K562 (cell line): ENCODE measurements around the gene AHCYL1. TPM values are rescaled to one million over a fixed set of nuclear protein-coding genes. Genes with fewer than 3 reads are reported as not detected.
A peak's percentile ranks its signal among the peaks of the same experiment; 100 is the strongest.

ENCODE experiments used
- ATAC-seq: fragments of 200-7000 bp; cut with Tn5 transposase; 3 replicates; pipeline ENCODE4 v1.9.1; 2020; ENCODE audit warnings: moderate library complexity
- BruUV-seq: library from RNA; stranded (reverse); fragments of 400-500 nt; replicated peaks from 2 replicates; lab custom pipeline; 2021; lab: Mats Ljungman, UMichigan
- CTCF ChIA-PET: fragments of 300-600 bp; formaldehyde crosslinking; extraction: SDS; loops from one replicate; lab custom pipeline; 2021; ENCODE audit warnings: low intra/inter-chr PET ratio; lab: Yijun Ruan, JAX
- POLR2A ChIA-PET: fragments of 300-600, 350-650 bp; sonication (Branson Sonifier 250); formaldehyde crosslinking; extraction: SDS; loops from one replicate; lab custom pipeline; 2021; ENCODE audit warnings: antibody characterized with exemption, inconsistent platforms; lab: Yijun Ruan, JAX
- DNase-seq, 4 experiments: peaks; one replicate each; pipeline versions ENCODE4 v3.0.0 to v3.0.0-alpha.2; 2011 to 2018; ENCODE audit warnings: low spot score in 3 of 4, mixed read lengths in 3 of 4; ENCODE audit errors: extremely low read depth in 1 of 4
- FAIRE-seq: peaks from 2 replicates; lab custom pipeline; 2011; peaks lifted over from hg19 to GRCh38; lab: Jason Lieb, UNC
- H2AFZ ChIP-seq: 2 replicates; pipeline ENCODE4 v1.6.0; 2011; ENCODE audit warnings: low read depth, low read length, control low read depth, inconsistent platforms
- H3K27ac ChIP-seq: fragments of 200-600 bp; 3 replicates; pipeline ENCODE4 v1.8.0; 2011; ENCODE audit warnings: low read depth, mild to moderate bottlenecking, control low read depth, inconsistent platforms, low read length, moderate library complexity, mixed read lengths; ENCODE audit errors: extremely low read depth
- H3K27me3 ChIP-seq, 2 experiments: fragments of 300-600 bp in 1 of 2; 2 replicates in 1 of 2; 3 replicates in 1 of 2; pipeline versions ENCODE4 v1.6.0 to v1.8.0; 2011; ENCODE audit warnings: inconsistent platforms in 2 of 2, low read length in 2 of 2, mild to moderate bottlenecking in 1 of 2, mixed read lengths in 1 of 2, moderate library complexity in 1 of 2; ENCODE audit not compliant: control insufficient read depth in 2 of 2, insufficient read depth in 2 of 2
- H3K36me3 ChIP-seq: fragments of 300-600 bp; 3 replicates; pipeline ENCODE4 v1.8.0; 2011; ENCODE audit warnings: mild to moderate bottlenecking, low read length, inconsistent platforms; ENCODE audit not compliant: control insufficient read depth, insufficient read depth
- H3K4me1 ChIP-seq, 2 experiments: fragments of 200-600 bp in 1 of 2; replicated peaks in 1 of 2; 2 replicates in 1 of 2; 3 replicates in 1 of 2; pipeline versions ENCODE4 v1.5.1 to v1.8.0; 2011; ENCODE audit warnings: inconsistent platforms in 2 of 2, low read length in 2 of 2, mild to moderate bottlenecking in 1 of 2, mixed read lengths in 1 of 2, moderate library complexity in 1 of 2; ENCODE audit not compliant: control insufficient read depth in 2 of 2, insufficient read depth in 2 of 2
- H3K4me2 ChIP-seq: 2 replicates; pipeline ENCODE4 v1.6.1; 2011; ENCODE audit warnings: low read length, control low read depth, inconsistent platforms, mixed read lengths; ENCODE audit not compliant: insufficient read depth
- H3K4me3 ChIP-seq: fragments of 200-600 bp; sonication (generic), shearing (Covaris generic); 2 replicates; pipeline ENCODE4 v1.5.1; 2016; ENCODE audit warnings: control low read depth, inconsistent platforms
- H3K79me2 ChIP-seq: fragments of 200-600 bp; 3 replicates; pipeline ENCODE4 v1.8.0; 2011; ENCODE audit warnings: low read length, inconsistent platforms; ENCODE audit not compliant: control insufficient read depth, insufficient read depth
- H3K9ac ChIP-seq, 2 experiments: 2 replicates each; pipeline versions ENCODE4 v1.6.0 to v1.6.1; 2011; ENCODE audit warnings: low read depth in 2 of 2, low read length in 2 of 2, control low read depth in 1 of 2, inconsistent platforms in 1 of 2, mild to moderate bottlenecking in 1 of 2, mixed read lengths in 1 of 2; ENCODE audit not compliant: insufficient read depth in 1 of 2
- H3K9me1 ChIP-seq: one replicate; pipeline ENCODE4 v1.6.0; 2011; ENCODE audit warnings: inconsistent platforms, mild to moderate bottlenecking, low read length, moderate library complexity; ENCODE audit not compliant: control insufficient read depth, insufficient read depth
- H3K9me3 ChIP-seq: replicated peaks from 2 replicates; pipeline ENCODE4 v1.5.1; 2011; ENCODE audit warnings: low read depth, low read length, inconsistent platforms; ENCODE audit not compliant: control insufficient read depth, insufficient read depth
- H4K20me1 ChIP-seq: replicated peaks from 2 replicates; pipeline ENCODE4 v1.6.1; 2011; ENCODE audit warnings: low read length, inconsistent platforms, mixed read lengths; ENCODE audit not compliant: control insufficient read depth, insufficient read depth
- ATF1 ChIP-seq, 2 experiments: fragments of 450-650 bp in 1 of 2; IDR thresholded peaks; 2 replicates each; pipeline ENCODE4 v1.6.1; 2016; ENCODE audit warnings: missing compliant biosample characterization in 1 of 2, missing genetic modification characterization in 1 of 2
- ATF4 ChIP-seq: fragments of 450-650 bp; formaldehyde crosslinking; IDR thresholded peaks from 2 replicates; pipeline ENCODE4 v1.4.0; 2022; ENCODE audit warnings: mild to moderate bottlenecking, moderate library complexity
- DNMT1 ChIP-seq: fragments of 450-650 bp; IDR thresholded peaks from 2 replicates; pipeline ENCODE4 v1.6.1; 2016; ENCODE audit warnings: antibody characterized with exemption, mild to moderate bottlenecking
- ETS1 ChIP-seq: conservative IDR thresholded peaks from 2 replicates; pipeline ENCODE4 v1.6.1; 2011; ENCODE audit warnings: low read depth, mild to moderate bottlenecking, low read length; ENCODE audit not compliant: control insufficient read depth
- HLTF ChIP-seq: fragments of 450-650 bp; IDR thresholded peaks from 2 replicates; pipeline ENCODE4 v1.6.1; 2016
- IRF9 ChIP-seq: fragments of 450-650 bp; IDR thresholded peaks from 2 replicates; pipeline ENCODE4 v1.6.1; 2016; ENCODE audit warnings: missing biosample characterization, missing genetic modification characterization
- MEF2D ChIP-seq: conservative IDR thresholded peaks from 2 replicates; pipeline ENCODE4 v1.6.1; 2016; ENCODE audit warnings: low read depth, missing genetic modification characterization, missing compliant biosample characterization
- NONO ChIP-seq, 2 experiments: fragments of 200-400 bp in 1 of 2; fragments of 450-650 bp in 1 of 2; formaldehyde crosslinking in 1 of 2; IDR thresholded peaks; 2 replicates each; pipeline ENCODE4 v1.6.1; 2017; ENCODE audit warnings: low read depth in 2 of 2, mild to moderate bottlenecking in 2 of 2, moderate library complexity in 2 of 2, low read length in 1 of 2
- NR2C1 ChIP-seq, 2 experiments: fragments of 450-650 bp; IDR thresholded peaks; 2 replicates each; pipeline ENCODE4 v1.6.1; 2017; ENCODE audit warnings: mild to moderate bottlenecking in 2 of 2, antibody characterized with exemption in 1 of 2, inconsistent platforms in 1 of 2, missing compliant biosample characterization in 1 of 2, missing genetic modification characterization in 1 of 2
- RERE ChIP-seq: sonication (generic); formaldehyde crosslinking; IDR thresholded peaks from 2 replicates; pipeline ENCODE4 v1.8.0; 2023; ENCODE audit warnings: missing genetic modification reagents, mild to moderate bottlenecking, borderline replicate concordance
- ZC3H8 ChIP-seq: fragments of 450-650 bp; IDR thresholded peaks from 2 replicates; pipeline ENCODE4 v1.6.1; 2017
- ZNF668 ChIP-seq: fragments of 250-450 bp; sonication (Bioruptor Pico); IDR thresholded peaks from 2 replicates; pipeline ENCODE4 v1.8.0; 2022; ENCODE audit warnings: mild to moderate bottlenecking, inconsistent platforms
- WGBS: fragments of 100-300 bp; shearing (Covaris generic); methylation state at CpG from one replicate; pipeline ENCODE4 v1.1.6; 2016; ENCODE audit warnings: low coverage, mixed read lengths; ENCODE audit not compliant: insufficient coverage; ENCODE audit errors: missing lambda C conversion rate; 5-methylcytosine and 5-hydroxymethylcytosine counted together
- in situ Hi-C: fragments of 300-500 bp; cut with MboI; formaldehyde crosslinking; loops from 4 replicates; pipeline ENCODE4 v1.15.0; 2018; ENCODE audit warnings: inconsistent platforms, mixed read lengths
- intact Hi-C: fragments of 100-400 bp; cut with micrococcal nuclease; formaldehyde crosslinking; loops from 2 replicates; pipeline ENCODE4 v1.14.2; 2022
- polyA plus RNA-seq, 8 experiments: library from polyadenylated mRNA; depleted of rRNA in 4 of 8; stranded (reverse) in 5 of 8; unstranded in 3 of 8; fragments of >200 nt; fragmentation: Nextera tagmentation in 2 of 8; fragmentation: Illumina TruSeq in 1 of 8; extraction: Ambion mirVana in 2 of 8; extraction: Trizol in 1 of 8; gene quantifications; 2 replicates each; pipeline versions ENCODE4 v1.2.1 to v1.2.3, GENCODE V29; 2011 to 2014; ENCODE audit warnings: inconsistent platforms in 1 of 8, missing spikeins in 1 of 8
- total RNA-seq, 7 experiments: library from RNA; depleted of rRNA in 6 of 7; stranded (reverse); fragments of >200 nt in 6 of 7; fragmentation: Illumina TruSeq in 2 of 7; extraction: Trizol in 2 of 7; gene quantifications; 2 replicates each; pipeline versions ENCODE4 v1.2.1 to v1.2.3, GENCODE V29; 2011 to 2021; ENCODE audit warnings: low replicate concordance in 1 of 7

AHCYL1 gene
- total and polyA plus RNA-seq, 9 of the 15 experiments (the other 6 are each of a cell fraction or from before 2014, with no cell fraction given), result 27.3 to 118 (median 44.5) TPM

GRCh38 chr1:110060034-110060661 is 75.6 kb downstream of the AHCYL1 start:
- in situ Hi-C loops (no loop called here), intact Hi-C loops (no loop called here)
- ChIA-PET CTCF (interaction anchor here (0.6 to 1.2 kb wide), 6 partner anchors 9 to 504 kb away, joined by 3 to 4 read pairs (median 3); no protein-coding TSS in a partner anchor), POLR2A (interaction anchor here (0.6 to 2.2 kb wide), 11 partner anchors 9 to 1879 kb away, joined by 3 to 8 read pairs (median 4); partner anchors contain the start of gene STRIP1)
- peaks cover 12% of the 10 kb centered on the region for H3K9me1 ChIP-seq
- no peaks in the 10 kb centered on the region for H3K27me3 ChIP-seq
- peaks cover 24 to 33% of the 10 kb centered on the region in 2 experiments for H3K4me1 ChIP-seq
- no peak overlapping the region for H2AFZ ChIP-seq
- no peak overlapping the region for H3K4me2 ChIP-seq
- ATAC-seq (peak; percentile 88), FAIRE-seq (peak; percentile 96), DNase-seq (peak; percentile 84 to 95 (median 90))
- H3K9ac ChIP-seq, result 0 out of 4 replicates have a peak overlapping the region, but pooled peaks of 1 of the 2 experiments have one; percentile 11
- H3K36me3 ChIP-seq, result peaks cover 33% of the 10 kb centered on the region
- BruUV-seq, result no TSS peak
- H3K27ac ChIP-seq, result no peak overlapping the region; the same call in 2 of the 3 replicates
- H4K20me1 ChIP-seq, result peaks cover 30% of the 10 kb centered on the region
- no peak overlapping the region for H3K4me3 ChIP-seq
- no peaks in the 10 kb centered on the region for H3K9me3 ChIP-seq
- no peaks in the 10 kb centered on the region for H3K79me2 ChIP-seq
- 26% methylated on average over 7 of the region's 9 CpGs for WGBS
- no peak for TF ChIP-seq MEF2D (tag)
- no peak for TF ChIP-seq IRF9 (tag)
- 0 out of 4 replicates have a peak, but pooled peaks of 1 of the 2 experiments have one; percentile 20 for TF ChIP-seq NONO (IDR thresholded peaks at IDR 0.05; ENCODE audit: low read depth in 2 of 2, low read length in 1 of 2)
- TF ChIP-seq ZNF668, result no peak
- no peak for TF ChIP-seq ZC3H8
- peak; percentile 76 for TF ChIP-seq NR2C1 (IDR thresholded peaks at IDR 0.05)
- TF ChIP-seq NR2C1 (tag; IDR thresholded peaks at IDR 0.05), result peak; percentile 83
- no peak for TF ChIP-seq DNMT1
- TF ChIP-seq ETS1, result no peak
- no peak for TF ChIP-seq ATF4 (CRISPR knock-in tag)
- TF ChIP-seq RERE (CRISPR knock-in tag), result no peak
- TF ChIP-seq ATF1 (CRISPR knock-in tag; IDR thresholded peaks at IDR 0.05), result no peak
- peak; percentile 31; the same call in 1 of the 2 replicates for TF ChIP-seq ATF1 (tag; IDR thresholded peaks at IDR 0.05)
- no peak for TF ChIP-seq HLTF
